ENCODE data around the gene ACE. TPM values are rescaled to one million over a fixed set of nuclear protein-coding genes. Genes with fewer than 3 reads are reported as not detected.

ACE gene
- total and polyA plus RNA-seq, 2 experiments from 2014 or later: 0.82 to 9.1 TPM

DNA sequence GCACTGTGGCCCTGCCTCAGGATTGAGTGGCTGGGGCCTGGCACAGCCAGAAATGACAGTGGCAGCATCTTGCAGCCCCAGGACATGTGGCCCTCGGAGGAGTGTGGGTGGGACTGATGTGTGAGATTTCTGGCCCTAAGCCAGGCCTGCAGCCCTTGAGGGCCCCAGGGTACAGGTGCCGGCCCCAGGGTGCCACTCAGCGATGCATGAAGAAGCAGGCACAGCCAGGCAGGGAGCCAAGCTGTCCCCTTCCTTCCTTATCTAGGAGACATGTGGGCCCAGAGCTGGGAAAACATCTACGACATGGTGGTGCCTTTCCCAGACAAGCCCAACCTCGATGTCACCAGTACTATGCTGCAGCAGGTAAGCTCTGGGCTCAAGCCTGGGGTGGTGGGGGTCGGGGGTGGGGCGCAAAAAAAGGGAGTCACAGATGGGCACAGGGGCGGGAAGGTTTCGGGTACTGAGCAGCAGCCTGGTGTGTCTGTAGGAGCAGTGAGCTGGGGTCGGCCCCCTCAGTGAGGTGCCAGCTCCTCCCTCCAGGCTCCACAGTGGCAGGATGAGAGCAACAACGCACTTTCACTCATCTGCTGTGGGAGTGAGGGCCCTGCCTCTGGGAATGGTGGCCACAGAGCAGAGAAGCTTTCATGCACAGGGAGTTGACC, 4.1 kb downstream of the ACE start:
- no peak overlapping the region for H2AFZ ChIP-seq
- H3K9me3 Mint-ChIP-seq: no peaks in the 10 kb centered on the region; the same call in 2 of the 3 replicates
- H3K27ac ChIP-seq (ENCODE audit: low read depth): no peak overlapping the region
- DNase-seq (ENCODE audit: low spot score) (no peak), ATAC-seq (no peak)
- peaks cover 19% of the 10 kb centered on the region for H3K4me1 Mint-ChIP-seq
- no peaks in the 10 kb centered on the region for H3K79me2 ChIP-seq (replicated peaks; ENCODE audit: insufficient read depth)
- no peaks in the 10 kb centered on the region for H3K9me2 ChIP-seq (ENCODE audit: insufficient read depth)
- H3K4me2 ChIP-seq: no peak overlapping the region
- H3K4me1 ChIP-seq (ENCODE audit: insufficient read depth): peaks cover 15% of the 10 kb centered on the region
- H3K4me3 Mint-ChIP-seq: no peak overlapping the region
- no peaks in the 10 kb centered on the region for H3K36me3 ChIP-seq (ENCODE audit: insufficient read depth)
- no peak overlapping the region for H3K4me3 ChIP-seq
- TF ChIP-seq, protein P1, sequence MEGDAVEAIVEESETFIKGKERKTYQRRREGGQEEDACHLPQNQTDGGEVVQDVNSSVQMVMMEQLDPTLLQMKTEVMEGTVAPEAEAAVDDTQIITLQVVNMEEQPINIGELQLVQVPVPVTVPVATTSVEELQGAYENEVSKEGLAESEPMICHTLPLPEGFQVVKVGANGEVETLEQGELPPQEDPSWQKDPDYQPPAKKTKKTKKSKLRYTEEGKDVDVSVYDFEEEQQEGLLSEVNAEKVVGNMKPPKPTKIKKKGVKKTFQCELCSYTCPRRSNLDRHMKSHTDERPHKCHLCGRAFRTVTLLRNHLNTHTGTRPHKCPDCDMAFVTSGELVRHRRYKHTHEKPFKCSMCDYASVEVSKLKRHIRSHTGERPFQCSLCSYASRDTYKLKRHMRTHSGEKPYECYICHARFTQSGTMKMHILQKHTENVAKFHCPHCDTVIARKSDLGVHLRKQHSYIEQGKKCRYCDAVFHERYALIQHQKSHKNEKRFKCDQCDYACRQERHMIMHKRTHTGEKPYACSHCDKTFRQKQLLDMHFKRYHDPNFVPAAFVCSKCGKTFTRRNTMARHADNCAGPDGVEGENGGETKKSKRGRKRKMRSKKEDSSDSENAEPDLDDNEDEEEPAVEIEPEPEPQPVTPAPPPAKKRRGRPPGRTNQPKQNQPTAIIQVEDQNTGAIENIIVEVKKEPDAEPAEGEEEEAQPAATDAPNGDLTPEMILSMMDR (conservative IDR thresholded peaks at IDR 0.05; ENCODE audit: low read depth in 2 of 2): no peak
- TF ChIP-seq ZNF331 (CRISPR knock-in tag; IDR thresholded peaks at IDR 0.05; ENCODE audit: low read depth) (no peak), EZH2 (IDR thresholded peaks at IDR 0.05; ENCODE audit: low read depth, unreplicated experiment) (no peak), POLR2AphosphoS5 (IDR thresholded peaks at IDR 0.05; ENCODE audit: low read depth) (no peak), NANOG (IDR thresholded peaks at IDR 0.05; ENCODE audit: borderline replicate concordance) (no peak), ZNF114 (CRISPR knock-in tag; IDR thresholded peaks at IDR 0.05) (no peak), STAT1 (IDR thresholded peaks at IDR 0.05; ENCODE audit: unreplicated experiment) (no peak), CREB1 (CRISPR knock-in tag; IDR thresholded peaks at IDR 0.05; ENCODE audit: low read depth) (no peak), JUNB (IDR thresholded peaks at IDR 0.05; ENCODE audit: unreplicated experiment) (no peak)
- TF ChIP-seq, protein P2, sequence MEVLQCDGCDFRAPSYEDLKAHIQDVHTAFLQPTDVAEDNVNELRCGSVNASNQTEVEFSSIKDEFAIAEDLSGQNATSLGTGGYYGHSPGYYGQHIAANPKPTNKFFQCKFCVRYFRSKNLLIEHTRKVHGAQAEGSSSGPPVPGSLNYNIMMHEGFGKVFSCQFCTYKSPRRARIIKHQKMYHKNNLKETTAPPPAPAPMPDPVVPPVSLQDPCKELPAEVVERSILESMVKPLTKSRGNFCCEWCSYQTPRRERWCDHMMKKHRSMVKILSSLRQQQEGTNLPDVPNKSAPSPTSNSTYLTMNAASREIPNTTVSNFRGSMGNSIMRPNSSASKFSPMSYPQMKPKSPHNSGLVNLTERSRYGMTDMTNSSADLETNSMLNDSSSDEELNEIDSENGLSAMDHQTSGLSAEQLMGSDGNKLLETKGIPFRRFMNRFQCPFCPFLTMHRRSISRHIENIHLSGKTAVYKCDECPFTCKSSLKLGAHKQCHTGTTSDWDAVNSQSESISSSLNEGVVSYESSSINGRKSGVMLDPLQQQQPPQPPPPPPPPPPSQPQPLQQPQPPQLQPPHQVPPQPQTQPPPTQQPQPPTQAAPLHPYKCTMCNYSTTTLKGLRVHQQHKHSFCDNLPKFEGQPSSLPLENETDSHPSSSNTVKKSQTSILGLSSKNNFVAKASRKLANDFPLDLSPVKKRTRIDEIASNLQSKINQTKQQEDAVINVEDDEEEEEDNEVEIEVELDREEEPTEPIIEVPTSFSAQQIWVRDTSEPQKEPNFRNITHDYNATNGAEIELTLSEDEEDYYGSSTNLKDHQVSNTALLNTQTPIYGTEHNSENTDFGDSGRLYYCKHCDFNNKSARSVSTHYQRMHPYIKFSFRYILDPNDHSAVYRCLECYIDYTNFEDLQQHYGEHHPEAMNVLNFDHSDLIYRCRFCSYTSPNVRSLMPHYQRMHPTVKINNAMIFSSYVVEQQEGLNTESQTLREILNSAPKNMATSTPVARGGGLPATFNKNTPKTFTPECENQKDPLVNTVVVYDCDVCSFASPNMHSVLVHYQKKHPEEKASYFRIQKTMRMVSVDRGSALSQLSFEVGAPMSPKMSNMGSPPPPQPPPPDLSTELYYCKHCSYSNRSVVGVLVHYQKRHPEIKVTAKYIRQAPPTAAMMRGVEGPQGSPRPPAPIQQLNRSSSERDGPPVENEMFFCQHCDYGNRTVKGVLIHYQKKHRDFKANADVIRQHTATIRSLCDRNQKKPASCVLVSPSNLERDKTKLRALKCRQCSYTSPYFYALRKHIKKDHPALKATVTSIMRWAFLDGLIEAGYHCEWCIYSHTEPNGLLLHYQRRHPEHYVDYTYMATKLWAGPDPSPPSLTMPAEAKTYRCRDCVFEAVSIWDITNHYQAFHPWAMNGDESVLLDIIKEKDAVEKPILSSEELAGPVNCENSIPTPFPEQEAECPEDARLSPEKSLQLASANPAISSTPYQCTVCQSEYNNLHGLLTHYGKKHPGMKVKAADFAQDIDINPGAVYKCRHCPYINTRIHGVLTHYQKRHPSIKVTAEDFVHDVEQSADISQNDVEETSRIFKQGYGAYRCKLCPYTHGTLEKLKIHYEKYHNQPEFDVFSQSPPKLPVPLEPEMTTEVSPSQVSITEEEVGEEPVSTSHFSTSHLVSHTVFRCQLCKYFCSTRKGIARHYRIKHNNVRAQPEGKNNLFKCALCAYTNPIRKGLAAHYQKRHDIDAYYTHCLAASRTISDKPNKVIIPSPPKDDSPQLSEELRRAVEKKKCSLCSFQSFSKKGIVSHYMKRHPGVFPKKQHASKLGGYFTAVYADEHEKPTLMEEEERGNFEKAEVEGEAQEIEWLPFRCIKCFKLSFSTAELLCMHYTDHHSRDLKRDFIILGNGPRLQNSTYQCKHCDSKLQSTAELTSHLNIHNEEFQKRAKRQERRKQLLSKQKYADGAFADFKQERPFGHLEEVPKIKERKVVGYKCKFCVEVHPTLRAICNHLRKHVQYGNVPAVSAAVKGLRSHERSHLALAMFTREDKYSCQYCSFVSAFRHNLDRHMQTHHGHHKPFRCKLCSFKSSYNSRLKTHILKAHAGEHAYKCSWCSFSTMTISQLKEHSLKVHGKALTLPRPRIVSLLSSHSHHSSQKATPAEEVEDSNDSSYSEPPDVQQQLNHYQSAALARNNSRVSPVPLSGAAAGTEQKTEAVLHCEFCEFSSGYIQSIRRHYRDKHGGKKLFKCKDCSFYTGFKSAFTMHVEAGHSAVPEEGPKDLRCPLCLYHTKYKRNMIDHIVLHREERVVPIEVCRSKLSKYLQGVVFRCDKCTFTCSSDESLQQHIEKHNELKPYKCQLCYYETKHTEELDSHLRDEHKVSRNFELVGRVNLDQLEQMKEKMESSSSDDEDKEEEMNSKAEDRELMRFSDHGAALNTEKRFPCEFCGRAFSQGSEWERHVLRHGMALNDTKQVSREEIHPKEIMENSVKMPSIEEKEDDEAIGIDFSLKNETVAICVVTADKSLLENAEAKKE (CRISPR knock-in tag; IDR thresholded peaks at IDR 0.05): no peak
- TF ChIP-seq, protein P3, sequence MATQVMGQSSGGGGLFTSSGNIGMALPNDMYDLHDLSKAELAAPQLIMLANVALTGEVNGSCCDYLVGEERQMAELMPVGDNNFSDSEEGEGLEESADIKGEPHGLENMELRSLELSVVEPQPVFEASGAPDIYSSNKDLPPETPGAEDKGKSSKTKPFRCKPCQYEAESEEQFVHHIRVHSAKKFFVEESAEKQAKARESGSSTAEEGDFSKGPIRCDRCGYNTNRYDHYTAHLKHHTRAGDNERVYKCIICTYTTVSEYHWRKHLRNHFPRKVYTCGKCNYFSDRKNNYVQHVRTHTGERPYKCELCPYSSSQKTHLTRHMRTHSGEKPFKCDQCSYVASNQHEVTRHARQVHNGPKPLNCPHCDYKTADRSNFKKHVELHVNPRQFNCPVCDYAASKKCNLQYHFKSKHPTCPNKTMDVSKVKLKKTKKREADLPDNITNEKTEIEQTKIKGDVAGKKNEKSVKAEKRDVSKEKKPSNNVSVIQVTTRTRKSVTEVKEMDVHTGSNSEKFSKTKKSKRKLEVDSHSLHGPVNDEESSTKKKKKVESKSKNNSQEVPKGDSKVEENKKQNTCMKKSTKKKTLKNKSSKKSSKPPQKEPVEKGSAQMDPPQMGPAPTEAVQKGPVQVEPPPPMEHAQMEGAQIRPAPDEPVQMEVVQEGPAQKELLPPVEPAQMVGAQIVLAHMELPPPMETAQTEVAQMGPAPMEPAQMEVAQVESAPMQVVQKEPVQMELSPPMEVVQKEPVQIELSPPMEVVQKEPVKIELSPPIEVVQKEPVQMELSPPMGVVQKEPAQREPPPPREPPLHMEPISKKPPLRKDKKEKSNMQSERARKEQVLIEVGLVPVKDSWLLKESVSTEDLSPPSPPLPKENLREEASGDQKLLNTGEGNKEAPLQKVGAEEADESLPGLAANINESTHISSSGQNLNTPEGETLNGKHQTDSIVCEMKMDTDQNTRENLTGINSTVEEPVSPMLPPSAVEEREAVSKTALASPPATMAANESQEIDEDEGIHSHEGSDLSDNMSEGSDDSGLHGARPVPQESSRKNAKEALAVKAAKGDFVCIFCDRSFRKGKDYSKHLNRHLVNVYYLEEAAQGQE (IDR thresholded peaks at IDR 0.05; ENCODE audit: unreplicated experiment): no peak
- peaks cover 27% of the 10 kb centered on the region for H3K27me3 Mint-ChIP-seq (ENCODE audit: insufficient read depth, low read depth, poor library complexity)
- H3K27me3 ChIP-seq (ENCODE audit: insufficient read depth): peaks cover 16% of the 10 kb centered on the region
- H3K36me3 Mint-ChIP-seq (ENCODE audit: low read depth): no peaks in the 10 kb centered on the region; the same call in 2 of the 3 replicates
- no peak overlapping the region for H3K27ac Mint-ChIP-seq
- H3F3A ChIP-seq (replicated peaks; ENCODE audit: low read depth): 0 out of 2 replicates have a peak, but pooled peaks cover 5% of the 10 kb centered on the region
- no peaks in the 10 kb centered on the region for H4K20me1 ChIP-seq (replicated peaks; ENCODE audit: insufficient read depth)
